Calu3 (cell line): ENCODE results near the gene PRSS16. TPM values are rescaled to one million over a fixed set of nuclear protein-coding genes. Genes with fewer than 3 reads are reported as not detected.

ENCODE experiments used
- BruUV-seq: library from RNA; stranded (reverse); fragments of 400-500 nt; replicated peaks from 2 replicates; lab custom pipeline; 2021; lab: Mats Ljungman, UMichigan
- CTCF ChIA-PET: fragments of 300-600 bp; sonication (Branson Sonifier 250); formaldehyde crosslinking; loops from one replicate; lab custom pipeline; 2022; ENCODE audit warnings: antibody characterized with exemption; lab: Charles Lee
- DNase-seq: peaks from one replicate; pipeline ENCODE4 v3.0.0; 2022
- H3K27ac Mint-ChIP-seq: one replicate; pipeline ENCODE4 v1.8.0; 2022; ENCODE audit warnings: mixed read lengths; ENCODE audit not compliant: unreplicated experiment
- H3K27me3 Mint-ChIP-seq: one replicate; pipeline ENCODE4 v1.8.0; 2022; ENCODE audit warnings: mixed read lengths; ENCODE audit not compliant: unreplicated experiment
- H3K36me3 Mint-ChIP-seq: one replicate; pipeline ENCODE4 v1.8.0; 2022; ENCODE audit warnings: mild to moderate bottlenecking, moderate library complexity, mixed read lengths; ENCODE audit not compliant: insufficient read depth, unreplicated experiment
- H3K4me1 Mint-ChIP-seq: one replicate; pipeline ENCODE4 v1.8.0; 2022; ENCODE audit warnings: mild to moderate bottlenecking, low read depth, mixed read lengths; ENCODE audit not compliant: unreplicated experiment
- H3K4me3 Mint-ChIP-seq: one replicate; pipeline ENCODE4 v1.8.0; 2022; ENCODE audit warnings: mild to moderate bottlenecking, low read depth, moderate library complexity, mixed read lengths; ENCODE audit not compliant: unreplicated experiment
- H3K9me3 Mint-ChIP-seq: one replicate; pipeline ENCODE4 v1.8.0; 2022; ENCODE audit warnings: low read depth, mixed read lengths; ENCODE audit not compliant: unreplicated experiment
- intact Hi-C: fragments of 100-400 bp; cut with micrococcal nuclease; formaldehyde crosslinking; loops from one replicate; pipeline ENCODE4 v1.10.0; 2022; ENCODE audit not compliant: unreplicated experiment
- total RNA-seq: library from RNA; stranded (reverse); gene quantifications from 2 replicates; pipeline ENCODE4 v1.2.3, GENCODE V29; 2022
- TF ChIP-seq, protein P1 (sequence below): fragments of 200-600 bp; IDR thresholded peaks from one replicate; pipeline ENCODE4 v1.8.0; 2022; ENCODE audit warnings: antibody characterized with exemption; ENCODE audit not compliant: unreplicated experiment

The PRSS16 gene
- total RNA-seq, 1 experiment from 2014 or later: 31.3 TPM

DNA sequence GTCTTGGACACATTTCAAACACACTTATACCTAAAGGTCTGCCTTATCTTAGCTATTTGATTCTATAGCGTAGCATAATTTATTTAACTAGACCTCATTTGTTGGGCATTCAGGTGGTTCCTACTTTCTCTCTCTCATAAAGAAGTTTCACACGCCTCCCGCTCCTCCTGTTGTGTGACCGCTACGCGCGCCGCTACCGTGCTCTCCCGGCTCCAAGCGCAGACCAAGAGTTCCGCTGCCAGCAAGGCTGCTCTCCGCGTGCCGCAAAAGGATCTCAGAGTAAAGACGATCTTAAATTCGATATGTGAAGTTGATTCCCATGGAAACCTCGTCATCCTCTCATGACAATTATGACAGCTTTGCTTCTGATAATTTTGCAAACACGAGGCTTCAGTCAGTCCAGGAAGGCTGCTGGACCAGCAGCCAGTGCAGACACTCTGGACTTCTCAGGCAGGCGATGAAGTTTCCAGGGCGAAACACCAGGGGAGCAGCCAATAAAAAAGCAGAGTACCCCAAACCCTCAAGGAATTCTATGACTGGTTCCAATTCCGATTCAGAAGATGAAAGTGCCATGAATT is 20.4 kb downstream of the PRSS16 start:
- no TSS peak for BruUV-seq
- no peak overlapping the region for H3K4me3 Mint-ChIP-seq
- intact Hi-C loops: no loop called here
- no peak for DNase-seq
- CTCF ChIA-PET: no interaction called here
- H3K9me3 Mint-ChIP-seq: no peaks in the 10 kb centered on the region
- TF ChIP-seq, protein P1, sequence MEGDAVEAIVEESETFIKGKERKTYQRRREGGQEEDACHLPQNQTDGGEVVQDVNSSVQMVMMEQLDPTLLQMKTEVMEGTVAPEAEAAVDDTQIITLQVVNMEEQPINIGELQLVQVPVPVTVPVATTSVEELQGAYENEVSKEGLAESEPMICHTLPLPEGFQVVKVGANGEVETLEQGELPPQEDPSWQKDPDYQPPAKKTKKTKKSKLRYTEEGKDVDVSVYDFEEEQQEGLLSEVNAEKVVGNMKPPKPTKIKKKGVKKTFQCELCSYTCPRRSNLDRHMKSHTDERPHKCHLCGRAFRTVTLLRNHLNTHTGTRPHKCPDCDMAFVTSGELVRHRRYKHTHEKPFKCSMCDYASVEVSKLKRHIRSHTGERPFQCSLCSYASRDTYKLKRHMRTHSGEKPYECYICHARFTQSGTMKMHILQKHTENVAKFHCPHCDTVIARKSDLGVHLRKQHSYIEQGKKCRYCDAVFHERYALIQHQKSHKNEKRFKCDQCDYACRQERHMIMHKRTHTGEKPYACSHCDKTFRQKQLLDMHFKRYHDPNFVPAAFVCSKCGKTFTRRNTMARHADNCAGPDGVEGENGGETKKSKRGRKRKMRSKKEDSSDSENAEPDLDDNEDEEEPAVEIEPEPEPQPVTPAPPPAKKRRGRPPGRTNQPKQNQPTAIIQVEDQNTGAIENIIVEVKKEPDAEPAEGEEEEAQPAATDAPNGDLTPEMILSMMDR: no peak
- no peaks in the 10 kb centered on the region for H3K36me3 Mint-ChIP-seq
- H3K4me1 Mint-ChIP-seq: no peaks in the 10 kb centered on the region
- no peak overlapping the region for H3K27ac Mint-ChIP-seq
- H3K27me3 Mint-ChIP-seq: no peaks in the 10 kb centered on the region

GRCh38 chr6:27268803-27269202 is 21.3 kb downstream of the PRSS16 start:
- CTCF ChIA-PET: no interaction called here
- intact Hi-C loops: no loop called here

GRCh38 chr6:27273783-27274182 is 26.3 kb downstream of the PRSS16 start:
- no peaks in the 10 kb centered on the region for H3K4me1 Mint-ChIP-seq
- no peak overlapping the region for H3K4me3 Mint-ChIP-seq
- no peaks in the 10 kb centered on the region for H3K27me3 Mint-ChIP-seq
- CTCF ChIA-PET: interaction anchor here (0.6 to 1.1 kb wide), 2 partner anchors 22 to 315 kb away, joined by 3 to 5 read pairs; no protein-coding TSS in a partner anchor
- H3K36me3 Mint-ChIP-seq: no peaks in the 10 kb centered on the region
- intact Hi-C loops: no loop called here
- TF ChIP-seq, protein P1: no peak
- no peak overlapping the region for H3K27ac Mint-ChIP-seq
- peaks cover 3% of the 10 kb centered on the region for H3K9me3 Mint-ChIP-seq
- DNase-seq: no peak
- no TSS peak for BruUV-seq

More at GRCh38 chr6:27268803-27269202, 21.3 kb downstream of the PRSS16 start:
- Mint-ChIP-seq H3K4me1 (no peaks in the 10 kb centered on the region), H3K9me3 (no peaks in the 10 kb centered on the region), H3K27me3 (no peaks in the 10 kb centered on the region), H3K27ac (no peak overlapping the region), H3K4me3 (no peak overlapping the region), H3K36me3 (no peaks in the 10 kb centered on the region)
- no peak for DNase-seq
- BruUV-seq: no TSS peak
- TF ChIP-seq, protein P1: no peak

- DNase-seq: no peak
- TF ChIP-seq, protein P1: no peak
- Mint-ChIP-seq H3K4me3 (no peak overlapping the region), H3K4me1 (peaks cover under 1% of the 10 kb centered on the region), H3K36me3 (peaks cover 9% of the 10 kb centered on the region), H3K9me3 (peaks cover 3% of the 10 kb centered on the region), H3K27me3 (no peaks in the 10 kb centered on the region), H3K27ac (no peak overlapping the region)
- CTCF ChIA-PET: no interaction called here
- intact Hi-C loops: no loop called here
- BruUV-seq: no TSS peak
Observed at GRCh38 chr6:27275025-27275956, 27.8 kb downstream of the PRSS16 start.
